HL-60 (cell line): ENCODE data around the gene FNDC10.
A peak's percentile ranks its signal among the peaks of the same experiment; 100 is the strongest.

Experiments used
- DNase-seq, 2 experiments: peaks; one replicate each; pipeline ENCODE4 v3.0.0-alpha.2; 2010 to 2020; ENCODE audit warnings: low read depth in 1 of 2, low spot score in 1 of 2
- H3K27ac ChIP-seq: fragments of 250-450 bp; sonication (Bioruptor Pico); replicated peaks from 2 replicates; pipeline ENCODE4 v1.5.1; 2020; ENCODE audit warnings: mild to moderate bottlenecking, moderate library complexity
- H3K27me3 ChIP-seq: fragments of 250-450 bp; sonication (Bioruptor Pico); 2 replicates; pipeline ENCODE4 v1.5.1; 2021; ENCODE audit warnings: mild to moderate bottlenecking, moderate library complexity; ENCODE audit not compliant: insufficient read depth, poor library complexity, severe bottlenecking
- H3K4me3 ChIP-seq: replicated peaks from 2 replicates; pipeline ENCODE4 v1.5.1; 2011; ENCODE audit warnings: mild to moderate bottlenecking, control low read depth, low read length; ENCODE audit not compliant: insufficient read depth
- CTCF ChIP-seq: IDR thresholded peaks from one replicate; pipeline ENCODE4 v1.5.1; 2011; ENCODE audit warnings: low read length, control low read depth, inconsistent platforms; ENCODE audit not compliant: insufficient read depth
- GABPA ChIP-seq: IDR thresholded peaks from 2 replicates; pipeline ENCODE4 v1.6.1; 2012; ENCODE audit warnings: low read depth
- POLR2AphosphoS5 ChIP-seq: IDR thresholded peaks from 2 replicates; pipeline ENCODE4 v1.6.1; 2012; ENCODE audit warnings: low read depth
- REST ChIP-seq: IDR thresholded peaks from 2 replicates; pipeline ENCODE4 v1.6.1; 2012; ENCODE audit warnings: low read depth; ENCODE audit not compliant: insufficient replicate concordance
- SPI1 ChIP-seq: IDR thresholded peaks from 2 replicates; pipeline ENCODE4 v1.6.1; 2012; ENCODE audit warnings: low read depth, mild to moderate bottlenecking, borderline replicate concordance

The FNDC10 gene

GRCh38 chr1:1553821-1554494 lies 46.0 kb downstream of the FNDC10 start:
- TF ChIP-seq GABPA, result no peak
- no peak for TF ChIP-seq REST
- no peak for TF ChIP-seq POLR2AphosphoS5
- no peak for TF ChIP-seq CTCF
- TF ChIP-seq SPI1, result no peak
- H3K27me3 ChIP-seq, result no peaks in the 10 kb centered on the region
- no peak for DNase-seq
- no peak overlapping the region for H3K4me3 ChIP-seq
- H3K27ac ChIP-seq, result no peak overlapping the region

GRCh38 chr1:1552263-1552639 lies 47.7 kb downstream of the FNDC10 start:
- DNase-seq, result no peak
- H3K4me3 ChIP-seq, result no peak overlapping the region
- no peaks in the 10 kb centered on the region for H3K27me3 ChIP-seq
- H3K27ac ChIP-seq, result no peak overlapping the region
- TF ChIP-seq REST, result no peak
- no peak for TF ChIP-seq CTCF
- peak; percentile 9; the same call in 1 of the 2 replicates for TF ChIP-seq POLR2AphosphoS5

GRCh38 chr1:1551524-1552262 lies 48.2 kb downstream of the FNDC10 start:
- TF ChIP-seq POLR2AphosphoS5 (no peak), GABPA (no peak), SPI1 (no peak), CTCF (no peak), REST (no peak)
- Histone ChIP-seq H3K27me3 (no peaks in the 10 kb centered on the region), H3K27ac (no peak overlapping the region), H3K4me3 (no peak overlapping the region)
- no peak for DNase-seq
